ENCODE results near the gene RCSD1.

Gene RCSD1

GRCh38 chr1:167750641-167751040 lies 120.6 kb downstream of the RCSD1 start:
- no peak for DNase-seq

DNA sequence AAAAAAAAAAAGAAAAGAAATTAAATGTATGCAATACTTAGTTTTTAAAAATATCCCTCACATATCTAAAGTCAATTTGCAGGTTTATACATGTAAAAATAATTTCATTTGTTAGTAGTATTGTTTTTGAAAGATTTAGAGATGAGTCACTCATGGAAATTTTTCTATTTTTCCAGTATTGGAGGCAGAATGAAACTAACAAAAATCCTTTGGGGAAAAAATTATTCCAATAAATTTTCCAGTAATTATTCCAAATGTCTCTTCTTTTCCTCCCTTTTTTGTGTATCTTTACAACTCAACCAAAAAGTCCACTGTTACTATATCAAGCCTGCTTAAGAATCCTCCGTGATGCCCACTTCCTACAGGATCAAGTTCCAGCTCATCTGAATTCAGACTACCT lies 121.6 kb downstream of the RCSD1 start:
- no peak for DNase-seq

DNA sequence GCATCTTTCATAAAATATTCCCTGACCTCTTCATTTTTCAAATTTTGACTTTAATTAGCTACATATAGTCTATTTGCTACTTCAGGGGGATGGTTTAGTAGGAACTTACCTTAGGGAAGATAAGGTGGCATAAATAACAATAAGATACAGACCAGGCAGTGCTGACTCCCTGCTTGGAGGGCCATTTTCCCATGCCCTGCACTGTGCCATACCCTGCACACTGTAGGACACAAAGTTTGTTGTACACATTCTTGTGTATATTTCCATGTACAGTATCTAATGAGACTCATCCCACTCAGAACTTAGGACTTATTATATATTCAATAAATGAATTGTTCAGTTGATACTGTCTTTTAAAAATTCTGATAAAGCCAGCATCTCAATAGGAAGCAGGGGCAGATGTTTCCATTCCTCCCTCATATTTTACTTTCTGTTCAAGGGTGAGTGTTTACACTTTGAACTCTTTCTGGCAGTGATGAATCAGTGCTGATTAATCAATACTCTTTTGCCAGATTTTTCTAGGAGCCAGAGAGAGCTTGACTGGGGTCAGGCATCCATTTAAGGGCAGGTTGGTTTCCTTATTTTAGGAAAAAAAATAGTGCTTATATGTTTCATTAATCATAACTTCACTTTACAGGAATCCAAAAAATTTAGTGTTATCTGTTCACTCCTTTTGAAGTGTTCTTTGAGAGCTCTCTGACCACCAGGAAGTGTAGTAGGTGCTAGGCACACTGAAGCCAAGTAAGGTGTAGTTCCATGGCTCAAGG lies 122.4 kb downstream of the RCSD1 start:
- DNase-seq, result no peak

- DNase-seq, result no peak
These were observed 125.6 kb downstream of the RCSD1 start for GRCh38 chr1:167755654-167756053.
